Osteoblast (primary cell): Measurements from ENCODE around the gene PRKAG2. TPM values are rescaled to one million over a fixed set of nuclear protein-coding genes. Genes with fewer than 3 reads are reported as not detected.

Experiments
- DNase-seq: peaks from one replicate; pipeline ENCODE4 v3.0.0; 2011; ENCODE audit warnings: low spot score, mixed read lengths; ENCODE audit not compliant: insufficient read length; ENCODE audit errors: missing footprints
- H2AFZ ChIP-seq: 2 replicates; pipeline ENCODE4 v1.6.0; 2011; ENCODE audit warnings: mild to moderate bottlenecking, low read length
- H3K27ac ChIP-seq: 2 replicates; pipeline ENCODE4 v1.5.1; 2011; ENCODE audit warnings: mild to moderate bottlenecking, low read depth, low read length, moderate library complexity
- H3K27me3 ChIP-seq: 2 replicates; pipeline ENCODE4 v1.6.0; 2012; ENCODE audit warnings: mild to moderate bottlenecking, control low read depth, inconsistent platforms, low read length, moderate library complexity; ENCODE audit not compliant: insufficient read depth
- H3K36me3 ChIP-seq: 2 replicates; pipeline ENCODE4 v1.5.1; 2011; ENCODE audit warnings: mild to moderate bottlenecking, low read length, control low read depth, moderate library complexity; ENCODE audit not compliant: insufficient read depth
- H3K4me1 ChIP-seq: 2 replicates; pipeline ENCODE4 v1.5.1; 2011; ENCODE audit warnings: mild to moderate bottlenecking, low read length, control low read depth, moderate library complexity; ENCODE audit not compliant: insufficient read depth
- H3K4me2 ChIP-seq: 2 replicates; pipeline ENCODE4 v1.6.0; 2011; ENCODE audit warnings: mild to moderate bottlenecking, low read length; ENCODE audit not compliant: insufficient read depth
- H3K4me3 ChIP-seq: fragments of 200-600 bp; sonication (generic); 3 replicates; pipeline ENCODE4 v1.5.1; 2012; ENCODE audit warnings: mild to moderate bottlenecking, low read length, inconsistent platforms; ENCODE audit not compliant: insufficient read depth
- H3K79me2 ChIP-seq: 2 replicates; pipeline ENCODE4 v1.6.0; 2012; ENCODE audit warnings: mild to moderate bottlenecking, low read length, control low read depth, inconsistent platforms; ENCODE audit not compliant: insufficient read depth
- H3K9me3 ChIP-seq: 2 replicates; pipeline ENCODE4 v1.5.1; 2011; ENCODE audit warnings: low read depth, low read length, control low read depth
- H4K20me1 ChIP-seq: 2 replicates; pipeline ENCODE4 v1.6.0; 2012; ENCODE audit warnings: mild to moderate bottlenecking, low read length, control low read depth; ENCODE audit not compliant: insufficient read depth
- total RNA-seq: library from RNA; depleted of rRNA; stranded (reverse); fragments of >200 nt; gene quantifications from 2 replicates; pipeline ENCODE4 v1.2.3, GENCODE V29; 2012
- TF ChIP-seq, protein P1 (sequence below): IDR thresholded peaks from 2 replicates; pipeline ENCODE4 v1.5.1; 2011; ENCODE audit warnings: mild to moderate bottlenecking, low read depth, low read length, moderate library complexity; ENCODE audit errors: extremely low read depth

The PRKAG2 gene
- total RNA-seq, 1 donor, result 20.6 TPM

- no peaks in the 10 kb centered on the region for H3K36me3 ChIP-seq
- H2AFZ ChIP-seq, result no peak overlapping the region
- no peak overlapping the region for H3K4me3 ChIP-seq
- H3K4me2 ChIP-seq, result no peak overlapping the region
- H3K4me1 ChIP-seq, result peaks cover 11% of the 10 kb centered on the region
- no peaks in the 10 kb centered on the region for H4K20me1 ChIP-seq
- peak; percentile 22 for DNase-seq
- no peaks in the 10 kb centered on the region for H3K79me2 ChIP-seq
- no peaks in the 10 kb centered on the region for H3K27me3 ChIP-seq
- H3K9me3 ChIP-seq, result no peaks in the 10 kb centered on the region
- no peak overlapping the region for H3K27ac ChIP-seq
- TF ChIP-seq, protein P1, sequence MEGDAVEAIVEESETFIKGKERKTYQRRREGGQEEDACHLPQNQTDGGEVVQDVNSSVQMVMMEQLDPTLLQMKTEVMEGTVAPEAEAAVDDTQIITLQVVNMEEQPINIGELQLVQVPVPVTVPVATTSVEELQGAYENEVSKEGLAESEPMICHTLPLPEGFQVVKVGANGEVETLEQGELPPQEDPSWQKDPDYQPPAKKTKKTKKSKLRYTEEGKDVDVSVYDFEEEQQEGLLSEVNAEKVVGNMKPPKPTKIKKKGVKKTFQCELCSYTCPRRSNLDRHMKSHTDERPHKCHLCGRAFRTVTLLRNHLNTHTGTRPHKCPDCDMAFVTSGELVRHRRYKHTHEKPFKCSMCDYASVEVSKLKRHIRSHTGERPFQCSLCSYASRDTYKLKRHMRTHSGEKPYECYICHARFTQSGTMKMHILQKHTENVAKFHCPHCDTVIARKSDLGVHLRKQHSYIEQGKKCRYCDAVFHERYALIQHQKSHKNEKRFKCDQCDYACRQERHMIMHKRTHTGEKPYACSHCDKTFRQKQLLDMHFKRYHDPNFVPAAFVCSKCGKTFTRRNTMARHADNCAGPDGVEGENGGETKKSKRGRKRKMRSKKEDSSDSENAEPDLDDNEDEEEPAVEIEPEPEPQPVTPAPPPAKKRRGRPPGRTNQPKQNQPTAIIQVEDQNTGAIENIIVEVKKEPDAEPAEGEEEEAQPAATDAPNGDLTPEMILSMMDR, result no peak
Observed at GRCh38 chr7:151728746-151729145, 148.2 kb downstream of the PRKAG2 start.

- Histone ChIP-seq H4K20me1 (no peaks in the 10 kb centered on the region), H3K27ac (no peak overlapping the region), H3K79me2 (no peaks in the 10 kb centered on the region), H3K4me3 (no peak overlapping the region), H3K27me3 (no peaks in the 10 kb centered on the region), H2AFZ (no peak overlapping the region), H3K9me3 (no peaks in the 10 kb centered on the region), H3K4me2 (no peak overlapping the region), H3K36me3 (no peaks in the 10 kb centered on the region), H3K4me1 (peaks cover 11% of the 10 kb centered on the region)
- no peak for DNase-seq
- TF ChIP-seq, protein P1, result no peak
Observed at GRCh38 chr7:151728286-151728660, 148.6 kb downstream of the PRKAG2 start.

DNA sequence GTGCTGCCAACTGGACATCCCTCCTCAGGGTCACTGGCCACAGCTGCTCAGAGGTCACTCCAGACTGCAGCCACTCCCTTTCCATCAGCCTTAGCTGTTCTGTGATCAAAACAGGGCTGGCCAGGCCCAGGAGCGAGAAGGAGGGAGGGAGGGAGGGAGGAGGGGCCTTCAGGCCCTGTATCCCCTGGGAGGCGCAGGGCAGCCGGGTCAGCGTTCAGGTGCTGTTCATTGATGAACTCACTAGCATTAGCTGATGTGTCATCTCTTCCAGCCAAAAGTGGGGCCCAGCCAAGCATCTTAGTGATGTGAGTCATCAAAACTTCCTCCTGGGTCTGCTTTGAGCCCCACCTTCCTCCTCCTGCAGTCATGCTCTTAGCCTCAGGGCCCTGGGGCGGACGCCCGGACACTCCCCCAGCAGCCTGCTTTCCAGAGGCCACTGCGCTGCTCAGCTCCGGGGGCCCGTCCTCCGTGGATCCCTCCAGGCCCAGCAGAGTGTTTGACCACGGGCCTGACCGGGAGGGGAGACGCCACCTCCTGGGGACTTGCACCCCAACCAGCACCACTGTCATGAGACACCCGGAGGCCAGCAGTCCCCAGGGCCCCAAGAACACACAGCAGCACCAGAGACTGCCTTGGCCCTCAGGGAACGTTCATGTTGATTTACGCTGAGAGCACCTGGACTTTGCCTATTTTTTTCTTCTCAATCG, 149.2 kb downstream of the PRKAG2 start:
- H3K4me3 ChIP-seq, result peak overlapping the region; percentile 29
- H3K27ac ChIP-seq, result peak overlapping the region; percentile 58
- H3K79me2 ChIP-seq, result no peaks in the 10 kb centered on the region
- TF ChIP-seq, protein P1, result no peak
- H4K20me1 ChIP-seq, result no peaks in the 10 kb centered on the region
- H3K4me1 ChIP-seq, result peaks cover 11% of the 10 kb centered on the region
- H3K36me3 ChIP-seq, result no peaks in the 10 kb centered on the region
- DNase-seq, result peak; percentile 100
- H3K4me2 ChIP-seq, result peak overlapping the region; percentile 53
- H2AFZ ChIP-seq, result no peak overlapping the region
- H3K9me3 ChIP-seq, result no peaks in the 10 kb centered on the region
- H3K27me3 ChIP-seq, result no peaks in the 10 kb centered on the region

- Histone ChIP-seq H3K4me3 (peak overlapping the region; percentile 29), H3K27me3 (no peaks in the 10 kb centered on the region), H4K20me1 (no peaks in the 10 kb centered on the region), H3K9me3 (no peaks in the 10 kb centered on the region), H3K36me3 (no peaks in the 10 kb centered on the region), H3K79me2 (no peaks in the 10 kb centered on the region), H3K4me2 (peak overlapping the region; percentile 53), H2AFZ (no peak overlapping the region), H3K27ac (peak overlapping the region; percentile 58), H3K4me1 (peaks cover 11% of the 10 kb centered on the region)
- TF ChIP-seq, protein P1, result no peak
- DNase-seq, result peak; percentile 62
Observed at GRCh38 chr7:151726652-151727578, 150.0 kb downstream of the PRKAG2 start.
